ENCODE measurements around the gene MKI67.

MKI67 gene

GRCh38 chr10:128084991-128085390, 41.2 kb downstream of the MKI67 start:
- Mint-ChIP-seq H3K27ac (peak overlapping the region; percentile 26), H3K4me1 (peaks cover 7% of the 10 kb centered on the region), H3K36me3 (peaks cover 60% of the 10 kb centered on the region), H3K9me3 (no peaks in the 10 kb centered on the region), H3K4me3 (no peak overlapping the region)
- DNase-seq (ENCODE audit: low spot score in 2 of 2), result no peak
- no peak for ATAC-seq

- no peak overlapping the region for H3K4me3 Mint-ChIP-seq
- ATAC-seq (no peak), DNase-seq (ENCODE audit: low spot score in 2 of 2) (no peak)
- H3K4me1 Mint-ChIP-seq, result peaks cover 7% of the 10 kb centered on the region
- no peaks in the 10 kb centered on the region for H3K9me3 Mint-ChIP-seq
- H3K36me3 Mint-ChIP-seq, result peaks cover 66% of the 10 kb centered on the region
- peak overlapping the region; percentile 26 for H3K27ac Mint-ChIP-seq
These were observed 41.9 kb downstream of the MKI67 start for GRCh38 chr10:128084364-128084763.

- H3K27ac Mint-ChIP-seq, result peak overlapping the region; percentile 23
These were observed 42.9 kb downstream of the MKI67 start for GRCh38 chr10:128083191-128083895.

DNA sequence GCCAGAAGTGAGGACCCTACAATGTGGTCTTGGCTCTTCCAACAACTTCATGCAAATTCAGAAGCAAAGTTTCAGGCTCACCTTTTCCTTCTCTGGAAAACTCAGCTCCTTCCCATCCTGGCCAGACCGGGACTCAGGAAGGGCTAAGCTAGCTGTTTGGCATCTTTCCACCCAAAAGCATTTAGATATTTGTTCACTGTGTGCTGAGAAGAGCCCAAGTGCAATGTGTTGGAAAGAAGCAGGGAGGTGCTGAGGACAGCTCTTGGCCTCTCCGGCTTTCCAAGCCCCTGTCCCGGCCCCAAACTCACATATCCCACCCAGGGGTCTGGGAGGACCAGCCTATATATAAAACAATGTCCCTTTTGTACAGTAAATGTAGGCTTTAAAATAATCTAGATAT, 44.5 kb downstream of the MKI67 start:
- no peak overlapping the region for H3K4me3 Mint-ChIP-seq
- no peak overlapping the region for H3K27ac Mint-ChIP-seq

More at GRCh38 chr10:128083191-128083895, 42.9 kb downstream of the MKI67 start:
- DNase-seq (ENCODE audit: low spot score in 2 of 2), result no peak
- ATAC-seq, result no peak
- Mint-ChIP-seq H3K4me1 (peaks cover 7% of the 10 kb centered on the region), H3K9me3 (no peaks in the 10 kb centered on the region), H3K36me3 (peaks cover 76% of the 10 kb centered on the region), H3K4me3 (no peak overlapping the region)

GRCh38 chr10:128081222-128081621, 45.0 kb downstream of the MKI67 start:
- Mint-ChIP-seq H3K36me3 (peaks cover 97% of the 10 kb centered on the region), H3K9me3 (no peaks in the 10 kb centered on the region), H3K4me1 (peaks cover 7% of the 10 kb centered on the region), H3K27ac (peak overlapping the region; percentile 82), H3K4me3 (no peak overlapping the region)
- ATAC-seq, result no peak
- no peak for DNase-seq (ENCODE audit: low spot score in 2 of 2)

More for the DNA sequence above, 44.5 kb downstream of the MKI67 start:
- ATAC-seq (no peak), DNase-seq (ENCODE audit: low spot score in 2 of 2) (no peak)
- Mint-ChIP-seq H3K36me3 (peaks cover 92% of the 10 kb centered on the region), H3K9me3 (no peaks in the 10 kb centered on the region), H3K4me1 (peaks cover 7% of the 10 kb centered on the region)

GRCh38 chr10:128080641-128081040, 45.6 kb downstream of the MKI67 start:
- peaks cover 100% of the 10 kb centered on the region for H3K36me3 Mint-ChIP-seq
- no peak overlapping the region for H3K4me3 Mint-ChIP-seq
- peak overlapping the region; percentile 82 for H3K27ac Mint-ChIP-seq
- no peak for ATAC-seq
- peaks cover 7% of the 10 kb centered on the region for H3K4me1 Mint-ChIP-seq
- DNase-seq (ENCODE audit: low spot score in 2 of 2), result no peak
- no peaks in the 10 kb centered on the region for H3K9me3 Mint-ChIP-seq

- Mint-ChIP-seq H3K4me3 (no peak overlapping the region), H3K36me3 (peaks cover 100% of the 10 kb centered on the region), H3K27ac (peak overlapping the region; percentile 82), H3K9me3 (no peaks in the 10 kb centered on the region), H3K4me1 (peaks cover 7% of the 10 kb centered on the region)
- no peak for DNase-seq (ENCODE audit: low spot score in 2 of 2)
- ATAC-seq, result no peak
These were observed 46.0 kb downstream of the MKI67 start for GRCh38 chr10:128080231-128080630.

GRCh38 chr10:128078136-128078969, 47.9 kb downstream of the MKI67 start:
- H3K4me1 Mint-ChIP-seq, result peaks cover 7% of the 10 kb centered on the region
- no peak for DNase-seq (ENCODE audit: low spot score in 2 of 2)
- peak; percentile 77 for ATAC-seq
- no peaks in the 10 kb centered on the region for H3K9me3 Mint-ChIP-seq
- no peak overlapping the region for H3K27ac Mint-ChIP-seq
- no peak overlapping the region for H3K4me3 Mint-ChIP-seq
- peaks cover 100% of the 10 kb centered on the region for H3K36me3 Mint-ChIP-seq

- Mint-ChIP-seq H3K4me3 (no peak overlapping the region), H3K27ac (peak overlapping the region; percentile 10), H3K9me3 (no peaks in the 10 kb centered on the region), H3K4me1 (peaks cover 7% of the 10 kb centered on the region), H3K36me3 (peaks cover 100% of the 10 kb centered on the region)
- DNase-seq (ENCODE audit: low spot score in 2 of 2), result no peak
- no peak for ATAC-seq
These were observed 48.9 kb downstream of the MKI67 start for GRCh38 chr10:128077155-128077875.

DNA sequence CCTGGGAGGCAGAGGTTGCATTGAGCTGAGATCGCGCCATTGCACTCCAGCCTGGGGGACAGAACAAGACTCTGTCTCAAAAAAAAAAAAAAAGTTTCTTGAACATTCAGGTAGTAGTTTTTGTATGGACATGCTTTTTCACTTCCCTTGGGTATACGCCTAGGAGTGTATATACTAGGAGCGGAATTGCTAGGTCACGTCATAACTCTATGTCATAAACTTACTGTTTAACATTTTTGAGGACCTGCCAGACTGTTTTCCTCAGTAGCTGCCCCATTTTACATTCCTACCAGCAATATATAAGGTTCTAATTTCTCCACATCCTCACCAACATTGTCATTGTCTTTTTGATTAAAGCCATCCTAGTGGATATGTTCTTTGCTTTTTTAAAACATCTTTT, 51.6 kb downstream of the MKI67 start:
- Mint-ChIP-seq H3K4me3 (no peak overlapping the region), H3K4me1 (peaks cover 4% of the 10 kb centered on the region), H3K36me3 (peaks cover 100% of the 10 kb centered on the region), H3K9me3 (no peaks in the 10 kb centered on the region), H3K27ac (no peak overlapping the region)
- ATAC-seq, result no peak
- DNase-seq (ENCODE audit: low spot score in 2 of 2), result no peak

DNA sequence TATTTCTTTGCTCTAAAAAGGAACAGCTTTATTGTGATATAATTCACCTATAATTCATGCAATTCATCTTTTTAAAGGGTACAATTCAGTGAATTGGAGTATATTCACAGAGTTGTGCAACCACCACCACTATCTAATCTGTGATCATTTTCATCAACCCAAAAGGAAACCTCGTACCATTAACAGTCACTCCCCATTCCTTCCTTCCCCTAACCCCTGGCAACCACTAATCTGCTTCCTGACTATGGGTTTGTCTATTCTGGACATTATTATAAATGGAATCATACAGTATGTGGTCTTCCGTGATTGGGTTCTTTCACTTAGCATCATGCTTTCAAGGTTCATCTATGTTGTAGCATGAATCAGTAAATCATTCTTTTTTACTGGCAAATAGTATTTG, 52.3 kb downstream of the MKI67 start:
- Mint-ChIP-seq H3K27ac (peak overlapping the region; percentile 37), H3K36me3 (peaks cover 100% of the 10 kb centered on the region), H3K4me3 (no peak overlapping the region), H3K9me3 (no peaks in the 10 kb centered on the region), H3K4me1 (peaks cover 7% of the 10 kb centered on the region)
- ATAC-seq, result no peak
- no peak for DNase-seq (ENCODE audit: low spot score in 2 of 2)

GRCh38 chr10:128072941-128073645, 53.1 kb downstream of the MKI67 start:
- H3K27ac Mint-ChIP-seq, result peak overlapping the region; percentile 37
- no peak overlapping the region for H3K4me3 Mint-ChIP-seq
- ATAC-seq, result no peak
- H3K9me3 Mint-ChIP-seq, result no peaks in the 10 kb centered on the region
- H3K36me3 Mint-ChIP-seq, result peaks cover 100% of the 10 kb centered on the region
- H3K4me1 Mint-ChIP-seq, result peaks cover 7% of the 10 kb centered on the region
- no peak for DNase-seq (ENCODE audit: low spot score in 2 of 2)

GRCh38 chr10:128072046-128072445, 54.2 kb downstream of the MKI67 start:
- Mint-ChIP-seq H3K4me3 (no peak overlapping the region), H3K36me3 (peaks cover 100% of the 10 kb centered on the region), H3K9me3 (no peaks in the 10 kb centered on the region), H3K4me1 (peaks cover 13% of the 10 kb centered on the region), H3K27ac (no peak overlapping the region)
- no peak for ATAC-seq
- DNase-seq (ENCODE audit: low spot score in 2 of 2), result no peak

DNA sequence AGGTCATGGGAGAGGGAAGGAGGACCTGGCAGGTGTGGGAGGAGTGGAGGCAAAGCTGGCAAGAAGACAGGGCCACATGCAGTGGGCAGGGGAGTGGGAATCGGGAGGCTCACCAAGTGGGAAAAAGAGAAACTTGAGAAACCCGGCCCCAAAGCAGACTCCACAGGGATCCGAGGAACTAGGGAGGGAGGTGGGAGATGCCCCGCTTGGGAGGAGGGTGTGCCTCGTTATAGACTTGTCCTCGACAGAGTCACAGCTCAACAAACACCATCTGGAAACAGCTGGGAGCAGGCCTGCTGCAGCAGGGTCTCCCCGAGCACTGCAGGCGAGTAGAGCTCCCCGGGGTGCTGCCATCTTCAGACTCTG, 54.8 kb downstream of the MKI67 start:
- peaks cover 19% of the 10 kb centered on the region for H3K4me1 Mint-ChIP-seq
- peak overlapping the region; percentile 29 for H3K27ac Mint-ChIP-seq

More for the DNA sequence above, 54.8 kb downstream of the MKI67 start:
- ATAC-seq (no peak), DNase-seq (ENCODE audit: low spot score in 2 of 2) (no peak)
- H3K36me3 Mint-ChIP-seq, result peaks cover 100% of the 10 kb centered on the region
- no peaks in the 10 kb centered on the region for H3K9me3 Mint-ChIP-seq
- no peak overlapping the region for H3K4me3 Mint-ChIP-seq

Data from stimulated activated effector memory CD8-positive, alpha-beta T cell treated with anti-CD3 and anti-CD28 coated beads, Interleukin-12 subunit alpha, Interleukin-12 subunit beta, amount 100 ng/mL, for 72 hours (primary cell).